ENCODE results near the gene OR2AK2. TPM values are rescaled to one million over a fixed set of nuclear protein-coding genes. Genes with fewer than 3 reads are reported as not detected.
"Not testable (repeated sequence)": the region's sequence is repeated elsewhere in the genome, so short reads cannot be mapped to it uniquely, and the experiment has no call there.

Gene OR2AK2, protein sequence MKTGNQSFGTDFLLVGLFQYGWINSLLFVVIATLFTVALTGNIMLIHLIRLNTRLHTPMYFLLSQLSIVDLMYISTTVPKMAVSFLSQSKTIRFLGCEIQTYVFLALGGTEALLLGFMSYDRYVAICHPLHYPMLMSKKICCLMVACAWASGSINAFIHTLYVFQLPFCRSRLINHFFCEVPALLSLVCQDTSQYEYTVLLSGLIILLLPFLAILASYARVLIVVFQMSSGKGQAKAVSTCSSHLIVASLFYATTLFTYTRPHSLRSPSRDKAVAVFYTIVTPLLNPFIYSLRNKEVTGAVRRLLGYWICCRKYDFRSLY
- total RNA-seq (2014; rRNA removed; shearing (Covaris generic)): not detected in 2 replicates

- Histone ChIP-seq H3K27me3 (no peaks in the 10 kb centered on the region), H3K36me3 (no peaks in the 10 kb centered on the region), H3K9me3 (replicated peaks) (no peaks in the 10 kb centered on the region), H3K4me3 (no peak within 1 kb of the TSS), H3K27ac (no peak within 1 kb of the TSS), H3K4me1 (no peaks in the 10 kb centered on the region)
- no peak for DNase-seq
These were observed at the start of gene OR2AK2 for GRCh38 chr1:247964933-247965332. Gene OR2AK2 (plus strand): TSS chr1:247965233. CDS start chr1:247965377, 144 bp downstream.

DNA sequence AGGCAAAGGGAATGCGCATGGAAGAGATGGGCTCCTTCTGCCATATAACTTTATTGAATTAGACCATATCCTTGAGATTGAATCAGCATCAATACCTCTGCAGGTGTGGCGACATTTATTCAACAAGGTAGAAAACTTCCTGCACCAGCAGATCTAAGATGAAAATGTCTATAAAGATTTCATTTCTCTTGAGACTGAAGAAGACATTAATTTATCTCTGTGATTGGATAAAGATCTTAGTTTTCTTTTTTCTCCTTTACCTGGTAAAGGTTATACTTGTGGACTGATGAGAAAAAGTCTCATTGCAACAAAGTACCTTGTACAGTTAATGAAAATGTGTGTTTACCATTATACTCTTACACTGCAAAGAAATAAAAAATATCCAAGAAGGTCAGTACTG is 45.1 kb upstream of the OR2AK2 start, which contains the start of gene OR2T8:
OR2T8 (plus strand) TSS at position 301 of the 400 bp plus-strand sequence. CDS start 766 bp downstream, outside the sequence.
- Histone ChIP-seq H3K27me3 (no peaks in the 10 kb centered on the region), H3K27ac (no peak within 1 kb of the TSS), H3K9me3 (replicated peaks) (no peaks in the 10 kb centered on the region), H3K36me3 (no peaks in the 10 kb centered on the region), H3K4me1 (no peaks in the 10 kb centered on the region), H3K4me3 (no peak within 1 kb of the TSS)
- no peak for DNase-seq

- Histone ChIP-seq H3K27ac (no peak overlapping the region), H3K4me1 (no peaks in the 10 kb centered on the region), H3K9me3 (replicated peaks) (no peaks in the 10 kb centered on the region), H3K36me3 (no peaks in the 10 kb centered on the region), H3K4me3 (no peak overlapping the region), H3K27me3 (no peaks in the 10 kb centered on the region)
- DNase-seq: no peak
These were observed 41.1 kb upstream of the OR2AK2 start for GRCh38 chr1:247923941-247924340.

GRCh38 chr1:247924868-247925267 is 40.2 kb upstream of the OR2AK2 start, which contains the start of gene OR2AJ1:
Gene OR2AJ1 (plus strand): TSS chr1:247924889. CDS start chr1:247933769, 8,880 bp downstream.
- Histone ChIP-seq H3K4me1 (no peaks in the 10 kb centered on the region), H3K27ac (no peak within 1 kb of the TSS), H3K9me3 (replicated peaks) (no peaks in the 10 kb centered on the region), H3K4me3 (no peak within 1 kb of the TSS), H3K27me3 (no peaks in the 10 kb centered on the region), H3K36me3 (no peaks in the 10 kb centered on the region)
- DNase-seq: no peak

DNA sequence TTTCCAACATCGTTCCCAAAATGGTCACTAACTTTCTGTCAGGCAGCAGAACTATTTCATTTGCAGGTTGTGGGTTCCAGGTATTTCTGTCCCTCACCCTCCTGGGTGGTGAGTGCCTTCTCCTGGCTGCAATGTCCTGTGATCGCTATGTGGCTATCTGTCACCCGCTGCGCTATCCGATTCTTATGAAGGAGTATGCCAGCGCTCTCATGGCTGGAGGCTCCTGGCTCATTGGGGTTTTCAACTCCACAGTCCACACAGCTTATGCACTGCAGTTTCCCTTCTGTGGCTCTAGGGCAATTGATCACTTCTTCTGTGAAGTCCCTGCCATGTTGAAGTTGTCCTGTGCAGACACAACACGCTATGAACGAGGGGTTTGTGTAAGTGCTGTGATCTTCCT is 31.0 kb upstream of the OR2AK2 start:
- DNase-seq: no peak
- H3K36me3 ChIP-seq: no peaks in the 10 kb centered on the region
- H3K4me3 ChIP-seq: no peak overlapping the region
- no peak overlapping the region for H3K27ac ChIP-seq
- H3K9me3 ChIP-seq (replicated peaks): no peaks in the 10 kb centered on the region
- no peaks in the 10 kb centered on the region for H3K27me3 ChIP-seq
- H3K4me1 ChIP-seq: no peaks in the 10 kb centered on the region

- DNase-seq: no peak
- Histone ChIP-seq H3K9me3 (replicated peaks) (no peaks in the 10 kb centered on the region), H3K27ac (no peak overlapping the region), H3K4me1 (no peaks in the 10 kb centered on the region), H3K27me3 (no peaks in the 10 kb centered on the region), H3K36me3 (no peaks in the 10 kb centered on the region), H3K4me3 (no peak overlapping the region)
These were observed 29.3 kb upstream of the OR2AK2 start for GRCh38 chr1:247935781-247936180.

DNA sequence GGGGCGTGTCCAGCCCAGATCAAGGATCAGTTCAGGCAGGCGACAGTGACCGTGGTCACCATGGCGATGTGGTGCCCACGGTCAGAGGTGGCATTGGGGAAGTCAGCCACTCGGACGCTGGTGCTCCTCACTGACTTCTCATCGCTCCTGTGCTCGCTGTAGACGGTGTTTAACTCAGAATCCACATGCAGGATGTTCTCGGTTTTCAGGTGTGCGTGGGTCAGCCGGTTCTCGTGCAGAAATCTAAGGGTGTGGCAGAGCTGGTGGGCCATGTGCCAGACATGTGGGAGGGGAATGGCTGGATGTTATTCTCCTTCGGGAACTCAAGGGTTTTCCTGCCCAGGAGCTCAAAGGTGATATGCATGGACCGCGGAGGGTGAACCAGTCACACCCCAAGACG is 28.6 kb upstream of the OR2AK2 start:
- no peaks in the 10 kb centered on the region for H3K4me1 ChIP-seq
- no peaks in the 10 kb centered on the region for H3K36me3 ChIP-seq
- no peaks in the 10 kb centered on the region for H3K9me3 ChIP-seq (replicated peaks)
- no peak overlapping the region for H3K27ac ChIP-seq
- H3K4me3 ChIP-seq: no peak overlapping the region
- no peak for DNase-seq
- no peaks in the 10 kb centered on the region for H3K27me3 ChIP-seq

- not testable (repeated sequence) for H3K36me3 ChIP-seq; H3K27me3 ChIP-seq; H3K4me3 ChIP-seq; H3K4me1 ChIP-seq; H3K9me3 ChIP-seq (replicated peaks); H3K27ac ChIP-seq
- peak; percentile 10 to 21 for DNase-seq
These were observed 27.9 kb upstream of the OR2AK2 start for GRCh38 chr1:247936965-247937734.

GRCh38 chr1:247942624-247943023 is 22.4 kb upstream of the OR2AK2 start:
- Histone ChIP-seq H3K36me3 (no peaks in the 10 kb centered on the region), H3K4me1 (no peaks in the 10 kb centered on the region), H3K4me3 (no peak overlapping the region), H3K27me3 (no peaks in the 10 kb centered on the region), H3K9me3 (replicated peaks) (no peaks in the 10 kb centered on the region), H3K27ac (no peak overlapping the region)
- no peak for DNase-seq

GRCh38 chr1:247948558-247948957 is 16.5 kb upstream of the OR2AK2 start, which contains the start of gene OR2L8:
Gene OR2L8 (plus strand): TSS chr1:247948858. CDS start chr1:247948858, 0 bp downstream.
- H3K4me3 ChIP-seq: no peak within 1 kb of the TSS

DNA sequence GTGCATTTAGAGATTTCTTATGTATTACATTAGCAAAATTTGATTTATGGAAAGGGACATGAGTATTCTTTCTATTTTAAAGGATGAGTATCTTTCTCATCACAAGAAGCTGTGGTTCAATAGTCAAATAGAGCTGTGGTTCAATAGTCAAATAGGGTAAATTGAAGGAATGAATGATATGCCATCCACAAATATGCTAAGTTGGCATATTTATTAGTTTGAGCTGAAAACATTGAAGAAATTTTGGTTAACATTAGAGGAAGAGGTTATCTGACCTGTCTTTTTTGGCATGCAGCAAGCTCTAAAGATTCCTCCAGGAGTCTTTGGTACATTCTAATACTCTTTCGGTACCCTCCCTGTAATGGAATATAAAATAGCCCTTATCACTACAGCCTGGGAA is 11.6 kb upstream of the OR2AK2 start:
- Histone ChIP-seq H3K27ac (no peak overlapping the region), H3K4me3 (no peak overlapping the region), H3K36me3 (no peaks in the 10 kb centered on the region), H3K27me3 (no peaks in the 10 kb centered on the region), H3K4me1 (no peaks in the 10 kb centered on the region), H3K9me3 (replicated peaks) (no peaks in the 10 kb centered on the region)
- DNase-seq: no peak

More at GRCh38 chr1:247948558-247948957, 16.5 kb upstream of the OR2AK2 start, which contains the start of gene OR2L8:
- Histone ChIP-seq H3K36me3 (no peaks in the 10 kb centered on the region), H3K4me1 (no peaks in the 10 kb centered on the region), H3K9me3 (replicated peaks) (no peaks in the 10 kb centered on the region), H3K27me3 (no peaks in the 10 kb centered on the region), H3K27ac (no peak within 1 kb of the TSS)
- DNase-seq: no peak

GRCh38 chr1:247961791-247962190 is 3.2 kb upstream of the OR2AK2 start:
- DNase-seq: peak in 1 of 2 experiments; percentile 11
- no peaks in the 10 kb centered on the region for H3K27me3 ChIP-seq
- H3K27ac ChIP-seq: no peak overlapping the region
- no peaks in the 10 kb centered on the region for H3K9me3 ChIP-seq (replicated peaks)
- no peaks in the 10 kb centered on the region for H3K4me1 ChIP-seq
- H3K4me3 ChIP-seq: no peak overlapping the region
- H3K36me3 ChIP-seq: no peaks in the 10 kb centered on the region

DNA sequence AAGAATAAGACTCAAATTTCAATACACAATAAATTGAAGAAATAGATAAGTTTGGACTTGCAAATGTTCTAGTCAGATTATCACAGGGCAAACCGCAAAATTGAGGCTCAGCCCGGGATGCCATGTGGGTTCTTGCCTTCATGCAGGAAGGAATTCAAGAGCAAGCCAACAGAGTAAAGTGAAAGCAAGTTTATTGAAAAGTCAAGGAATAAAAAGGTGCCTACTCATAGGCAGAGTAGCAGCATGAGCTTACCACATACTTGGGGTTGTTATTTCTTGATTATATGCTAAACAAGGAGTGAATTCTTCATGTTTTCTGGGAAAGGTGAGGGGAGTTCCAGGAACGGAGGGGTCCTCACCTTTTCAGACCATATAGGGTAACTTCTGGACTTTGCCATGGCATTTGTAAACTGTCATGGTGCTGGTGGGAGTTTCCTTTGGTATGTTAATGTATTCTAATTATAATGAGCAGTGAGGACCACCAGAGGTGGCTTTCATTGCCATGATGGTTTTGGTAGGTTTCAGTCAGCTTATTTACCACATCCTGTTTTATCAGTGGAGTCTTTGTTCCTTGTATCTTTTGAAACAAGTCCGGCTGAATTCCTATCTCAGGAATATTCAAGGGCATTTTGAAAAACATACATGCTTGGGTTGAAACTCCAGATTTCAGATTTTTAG is 2.0 kb upstream of the OR2AK2 start:
- no peaks in the 10 kb centered on the region for H3K9me3 ChIP-seq (replicated peaks)
- DNase-seq: peak in 1 of 2 experiments; percentile 3
- H3K36me3 ChIP-seq: no peaks in the 10 kb centered on the region
- no peaks in the 10 kb centered on the region for H3K4me1 ChIP-seq
- H3K27ac ChIP-seq: no peak overlapping the region
- no peak overlapping the region for H3K4me3 ChIP-seq
- H3K27me3 ChIP-seq: no peaks in the 10 kb centered on the region

- Histone ChIP-seq H3K27ac (no peak overlapping the region), H3K4me3 (no peak overlapping the region), H3K9me3 (replicated peaks) (no peaks in the 10 kb centered on the region), H3K4me1 (no peaks in the 10 kb centered on the region), H3K36me3 (no peaks in the 10 kb centered on the region), H3K27me3 (no peaks in the 10 kb centered on the region)
- no peak for DNase-seq
These were observed 1.6 kb downstream of the OR2AK2 start for GRCh38 chr1:247966532-247967204.
